K562 (cell line): ENCODE results near the gene BCL2L12. TPM values are rescaled to one million over a fixed set of nuclear protein-coding genes. Genes with fewer than 3 reads are reported as not detected.

Experiments
- CBFA2T2 ChIP-seq: fragments of 450-650 bp; conservative IDR thresholded peaks from 2 replicates; pipeline ENCODE4 v1.6.1; 2017; ENCODE audit warnings: mild to moderate bottlenecking
- CREM ChIP-seq: IDR thresholded peaks from 2 replicates; pipeline ENCODE4 v1.6.1; 2014; ENCODE audit warnings: antibody characterized with exemption, low read depth
- CXXC5 ChIP-seq: fragments of 250-450 bp; sonication (Bioruptor Pico); IDR thresholded peaks from 2 replicates; pipeline ENCODE4 v1.8.0; 2022; ENCODE audit warnings: inconsistent platforms, mild to moderate bottlenecking, moderate library complexity
- HBP1 ChIP-seq: fragments of 450-650 bp; formaldehyde crosslinking; IDR thresholded peaks from 2 replicates; pipeline ENCODE4 v1.4.0; 2022; ENCODE audit warnings: missing genetic modification characterization
- NFYB ChIP-seq: IDR thresholded peaks from 2 replicates; pipeline ENCODE4 v1.6.1; 2011; ENCODE audit warnings: mild to moderate bottlenecking, moderate library complexity; ENCODE audit not compliant: insufficient read length; ENCODE audit errors: extremely low read depth
- NR2C1 ChIP-seq, 2 experiments: fragments of 450-650 bp; IDR thresholded peaks; 2 replicates each; pipeline ENCODE4 v1.6.1; 2017; ENCODE audit warnings: mild to moderate bottlenecking in 2 of 2, antibody characterized with exemption in 1 of 2, inconsistent platforms in 1 of 2, missing compliant biosample characterization in 1 of 2, missing genetic modification characterization in 1 of 2
- RFX7 ChIP-seq: fragments of 250-450 bp; sonication (Bioruptor Pico); IDR thresholded peaks from 2 replicates; pipeline ENCODE4 v1.5.1; 2021; ENCODE audit warnings: mild to moderate bottlenecking
- ZBTB12 ChIP-seq: fragments of 250-450 bp; sonication (Bioruptor Pico); IDR thresholded peaks from 2 replicates; pipeline ENCODE4 v1.4.0; 2020
- ZBTB5 ChIP-seq: fragments of 450-650 bp; IDR thresholded peaks from 2 replicates; pipeline ENCODE4 v1.6.1; 2017; ENCODE audit warnings: antibody characterized with exemption
- ZBTB8A ChIP-seq: fragments of 450-650 bp; IDR thresholded peaks from 2 replicates; pipeline ENCODE4 v1.6.1; 2018; ENCODE audit warnings: mild to moderate bottlenecking, moderate library complexity; ENCODE audit not compliant: partially characterized antibody
- polyA plus RNA-seq, 8 experiments: library from polyadenylated mRNA; depleted of rRNA in 4 of 8; stranded (reverse) in 5 of 8; unstranded in 3 of 8; fragments of >200 nt; fragmentation: Nextera tagmentation in 2 of 8; fragmentation: Illumina TruSeq in 1 of 8; extraction: Ambion mirVana in 2 of 8; extraction: Trizol in 1 of 8; gene quantifications; 2 replicates each; pipeline versions ENCODE4 v1.2.1 to v1.2.3, GENCODE V29; 2011 to 2014; ENCODE audit warnings: inconsistent platforms in 1 of 8, missing spikeins in 1 of 8
- total RNA-seq, 7 experiments: library from RNA; depleted of rRNA in 6 of 7; stranded (reverse); fragments of >200 nt in 6 of 7; fragmentation: Illumina TruSeq in 2 of 7; extraction: Trizol in 2 of 7; gene quantifications; 2 replicates each; pipeline versions ENCODE4 v1.2.1 to v1.2.3, GENCODE V29; 2011 to 2021; ENCODE audit warnings: low replicate concordance in 1 of 7
- TF ChIP-seq, protein P1 (sequence below), 2 experiments: fragments of 450-650 bp; IDR thresholded peaks; 2 replicates each; pipeline ENCODE4 v1.6.1; 2016
- TF ChIP-seq, protein P2 (sequence below): fragments of 450-650 bp; IDR thresholded peaks from 2 replicates; pipeline ENCODE4 v1.6.1; 2016
- TF ChIP-seq, protein P3 (sequence below): fragments of 250-450 bp; sonication (Bioruptor Pico); IDR thresholded peaks from 2 replicates; pipeline ENCODE4 v1.8.0; 2022; ENCODE audit warnings: inconsistent platforms, mild to moderate bottlenecking, moderate library complexity, borderline replicate concordance
- TF ChIP-seq, protein P4 (sequence below): sonication (generic); formaldehyde crosslinking; IDR thresholded peaks from 2 replicates; pipeline ENCODE4 v1.9.0; 2022; ENCODE audit warnings: mild to moderate bottlenecking, missing genetic modification reagents

The BCL2L12 gene
- total and polyA plus RNA-seq, 9 of the 15 experiments (the other 6 are each of a cell fraction or from before 2014, with no cell fraction given), result 7.4 to 263 (median 81.2) TPM

DNA sequence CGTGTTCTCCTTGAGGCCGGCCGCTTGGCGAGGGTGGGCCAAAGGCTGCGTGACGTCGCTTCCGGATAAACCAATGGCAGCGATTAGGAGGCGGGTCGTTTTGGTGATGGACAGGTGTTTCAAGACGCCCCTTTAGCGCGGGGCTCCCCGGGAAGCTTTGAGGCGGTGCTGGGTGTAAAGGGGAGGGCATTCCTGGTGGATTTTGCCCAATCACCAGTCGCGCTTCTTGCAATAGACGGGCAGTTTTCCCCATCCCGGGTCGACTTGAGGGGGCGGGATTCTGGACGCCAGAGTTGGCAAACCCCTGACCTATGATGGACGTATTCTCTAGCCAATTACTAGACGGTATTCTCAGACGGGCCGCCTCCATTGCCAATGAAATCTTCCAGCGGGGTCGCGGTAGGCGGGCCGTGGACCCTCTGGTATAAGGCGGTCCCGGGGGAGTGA lies 11.1 kb downstream of the BCL2L12 start (continued):
- TF ChIP-seq ZBTB12 (peak; percentile 86), RFX7 (no peak), NR2C1 (IDR thresholded peaks at IDR 0.05) (peak; percentile 93), NR2C1 (tag; IDR thresholded peaks at IDR 0.05) (peak; percentile 89), NFYB (peak; percentile 79), CREM (peak; percentile 92), ZBTB8A (no peak), ZBTB5 (no peak), CBFA2T2 (no peak), CXXC5 (CRISPR knock-in tag) (peak; percentile 91), HBP1 (CRISPR knock-in tag) (no peak)
- TF ChIP-seq, protein P1, sequence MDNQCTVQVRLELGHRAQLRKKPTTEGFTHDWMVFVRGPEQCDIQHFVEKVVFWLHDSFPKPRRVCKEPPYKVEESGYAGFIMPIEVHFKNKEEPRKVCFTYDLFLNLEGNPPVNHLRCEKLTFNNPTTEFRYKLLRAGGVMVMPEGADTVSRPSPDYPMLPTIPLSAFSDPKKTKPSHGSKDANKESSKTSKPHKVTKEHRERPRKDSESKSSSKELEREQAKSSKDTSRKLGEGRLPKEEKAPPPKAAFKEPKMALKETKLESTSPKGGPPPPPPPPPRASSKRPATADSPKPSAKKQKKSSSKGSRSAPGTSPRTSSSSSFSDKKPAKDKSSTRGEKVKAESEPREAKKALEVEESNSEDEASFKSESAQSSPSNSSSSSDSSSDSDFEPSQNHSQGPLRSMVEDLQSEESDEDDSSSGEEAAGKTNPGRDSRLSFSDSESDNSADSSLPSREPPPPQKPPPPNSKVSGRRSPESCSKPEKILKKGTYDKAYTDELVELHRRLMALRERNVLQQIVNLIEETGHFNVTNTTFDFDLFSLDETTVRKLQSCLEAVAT (IDR thresholded peaks at IDR 0.05), result peak in 1 of 2 experiments; percentile 86; a peak in 2 of 4 replicates
- TF ChIP-seq, protein P2, sequence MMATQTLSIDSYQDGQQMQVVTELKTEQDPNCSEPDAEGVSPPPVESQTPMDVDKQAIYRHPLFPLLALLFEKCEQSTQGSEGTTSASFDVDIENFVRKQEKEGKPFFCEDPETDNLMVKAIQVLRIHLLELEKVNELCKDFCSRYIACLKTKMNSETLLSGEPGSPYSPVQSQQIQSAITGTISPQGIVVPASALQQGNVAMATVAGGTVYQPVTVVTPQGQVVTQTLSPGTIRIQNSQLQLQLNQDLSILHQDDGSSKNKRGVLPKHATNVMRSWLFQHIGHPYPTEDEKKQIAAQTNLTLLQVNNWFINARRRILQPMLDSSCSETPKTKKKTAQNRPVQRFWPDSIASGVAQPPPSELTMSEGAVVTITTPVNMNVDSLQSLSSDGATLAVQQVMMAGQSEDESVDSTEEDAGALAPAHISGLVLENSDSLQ, result peak; percentile 100
- TF ChIP-seq, protein P3, sequence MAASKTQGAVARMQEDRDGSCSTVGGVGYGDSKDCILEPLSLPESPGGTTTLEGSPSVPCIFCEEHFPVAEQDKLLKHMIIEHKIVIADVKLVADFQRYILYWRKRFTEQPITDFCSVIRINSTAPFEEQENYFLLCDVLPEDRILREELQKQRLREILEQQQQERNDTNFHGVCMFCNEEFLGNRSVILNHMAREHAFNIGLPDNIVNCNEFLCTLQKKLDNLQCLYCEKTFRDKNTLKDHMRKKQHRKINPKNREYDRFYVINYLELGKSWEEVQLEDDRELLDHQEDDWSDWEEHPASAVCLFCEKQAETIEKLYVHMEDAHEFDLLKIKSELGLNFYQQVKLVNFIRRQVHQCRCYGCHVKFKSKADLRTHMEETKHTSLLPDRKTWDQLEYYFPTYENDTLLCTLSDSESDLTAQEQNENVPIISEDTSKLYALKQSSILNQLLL (CRISPR knock-in tag), result no peak
- TF ChIP-seq, protein P4, sequence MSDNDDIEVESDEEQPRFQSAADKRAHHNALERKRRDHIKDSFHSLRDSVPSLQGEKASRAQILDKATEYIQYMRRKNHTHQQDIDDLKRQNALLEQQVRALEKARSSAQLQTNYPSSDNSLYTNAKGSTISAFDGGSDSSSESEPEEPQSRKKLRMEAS (CRISPR knock-in tag), result no peak
